Measurements from ENCODE around the gene MTNR1A. TPM values are rescaled to one million over a fixed set of nuclear protein-coding genes. Genes with fewer than 3 reads are reported as not detected.

The MTNR1A gene
- total and polyA plus RNA-seq, 2 of the 4 experiments (the other 2 are of a cell fraction), result not detected

DNA sequence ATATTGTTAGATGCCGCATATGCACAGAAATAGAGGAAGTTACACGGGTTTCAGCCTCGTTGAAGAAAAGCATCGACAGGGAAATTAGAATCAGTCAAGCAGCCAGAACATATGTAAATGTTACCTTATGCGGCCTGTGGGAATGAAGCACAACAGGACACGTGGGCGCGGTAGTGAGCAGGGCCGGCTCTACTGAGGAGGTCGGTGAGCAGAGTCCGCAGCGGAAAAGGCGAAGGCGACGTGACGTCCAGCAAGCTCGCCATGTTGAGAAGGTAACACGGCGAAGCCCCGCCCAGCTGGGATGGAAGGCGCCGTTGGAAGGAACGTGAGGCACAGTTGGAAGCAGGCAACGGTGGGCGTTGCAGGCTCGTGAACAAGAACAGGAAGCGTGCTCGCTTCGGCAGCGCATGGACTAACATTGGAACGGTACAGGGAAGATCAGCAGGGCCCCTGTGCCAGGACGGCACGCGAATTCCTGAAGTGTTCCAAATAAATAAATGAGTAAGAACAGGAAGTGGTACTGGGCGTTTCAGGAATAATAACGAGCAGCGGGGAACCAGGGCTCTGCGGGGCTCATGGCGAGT lies 54.6 kb downstream of the MTNR1A start:
- WGBS, 2 experiments (ENCODE audit: extremely low coverage in 2 of 2, insufficient read length in 1 of 2), result 73% methylated on average over 34 of the region's 39 CpGs; no CpG with 5 or more reads in 1 of the 2 experiments
- no peak overlapping the region for H3K9ac ChIP-seq (ENCODE audit: low read depth, low read length)
- TF ChIP-seq RAD21 (IDR thresholded peaks at IDR 0.05; ENCODE audit: low read length), result no peak
- TF ChIP-seq SMC3 (IDR thresholded peaks at IDR 0.05; ENCODE audit: low read depth, low read length), result no peak
- TF ChIP-seq RFX5 (IDR thresholded peaks at IDR 0.05; ENCODE audit: low read depth, low read length), result no peak
- TF ChIP-seq MXI1 (IDR thresholded peaks at IDR 0.05; ENCODE audit: borderline replicate concordance, low read depth, low read length), result no peak
- TF ChIP-seq CEBPB (IDR thresholded peaks at IDR 0.05; ENCODE audit: low read depth, low read length), result no peak
- no peak for TF ChIP-seq RCOR1 (IDR thresholded peaks at IDR 0.05; ENCODE audit: insufficient replicate concordance, low read length)
- TF ChIP-seq FOS (IDR thresholded peaks at IDR 0.05; ENCODE audit: low read depth, low read length), result no peak
- TF ChIP-seq, protein P1, sequence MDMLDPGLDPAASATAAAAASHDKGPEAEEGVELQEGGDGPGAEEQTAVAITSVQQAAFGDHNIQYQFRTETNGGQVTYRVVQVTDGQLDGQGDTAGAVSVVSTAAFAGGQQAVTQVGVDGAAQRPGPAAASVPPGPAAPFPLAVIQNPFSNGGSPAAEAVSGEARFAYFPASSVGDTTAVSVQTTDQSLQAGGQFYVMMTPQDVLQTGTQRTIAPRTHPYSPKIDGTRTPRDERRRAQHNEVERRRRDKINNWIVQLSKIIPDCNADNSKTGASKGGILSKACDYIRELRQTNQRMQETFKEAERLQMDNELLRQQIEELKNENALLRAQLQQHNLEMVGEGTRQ (IDR thresholded peaks at IDR 0.05; ENCODE audit: low read depth, low read length), result no peak
- no peak for TF ChIP-seq CHD1 (IDR thresholded peaks at IDR 0.05; ENCODE audit: low read depth, low read length)
- no peak overlapping the region for H2BK20ac ChIP-seq (ENCODE audit: low read depth, low read length)
- H2AK9ac ChIP-seq (replicated peaks; ENCODE audit: low read depth, low read length, poor library complexity), result no peak overlapping the region
- H3K23ac ChIP-seq (ENCODE audit: low read depth, low read length), result no peak overlapping the region
- H3K56ac ChIP-seq (ENCODE audit: extremely low read depth, insufficient read depth, low read length), result no peak overlapping the region
- H2BK15ac ChIP-seq (ENCODE audit: low read depth, low read length), result no peak overlapping the region
- no peaks in the 10 kb centered on the region for H3K9me3 ChIP-seq (ENCODE audit: control insufficient read depth, insufficient read depth, low read length)
- CTCF ChIA-PET, result no interaction called here
- no peak overlapping the region for H2AK5ac ChIP-seq (ENCODE audit: low read depth, low read length)
- H3K18ac ChIP-seq (ENCODE audit: low read depth, low read length), result no peak overlapping the region
- H2AFZ ChIP-seq (replicated peaks; ENCODE audit: low read length, poor library complexity), result no peak overlapping the region
- ATAC-seq (ENCODE audit: low read depth), result no peak
- no peaks in the 10 kb centered on the region for H3K79me1 ChIP-seq (ENCODE audit: low read depth in 1 of 2, low read length in 2 of 2)
- intact Hi-C loops (cut with micrococcal nuclease), result no loop called here
- no peak overlapping the region for H3K4me2 ChIP-seq (ENCODE audit: low read depth, low read length)
- H4K5ac ChIP-seq (ENCODE audit: low read depth, low read length), result no peak overlapping the region
- H3K27ac ChIP-seq (ENCODE audit: insufficient read depth, low read length), result no peak overlapping the region
- no peak overlapping the region for H2BK120ac ChIP-seq (ENCODE audit: low read depth, low read length)
- DNase-seq, result peak; percentile 1
- H4K91ac ChIP-seq (ENCODE audit: insufficient read depth, low read depth, low read length), result no peak overlapping the region
- no peaks in the 10 kb centered on the region for H3K27me3 ChIP-seq (ENCODE audit: control insufficient read depth, insufficient read depth, low read length)
- no peaks in the 10 kb centered on the region for H3K4me1 ChIP-seq (ENCODE audit: control insufficient read depth, insufficient read depth, low read length)
- H3K14ac ChIP-seq (replicated peaks; ENCODE audit: low read depth, low read length), result no peak overlapping the region
- H3K4ac ChIP-seq (ENCODE audit: low read depth, low read length), result no peak overlapping the region
- dilution Hi-C loops (cut with HindIII; ENCODE audit: low sequenced_read_pairs, unreplicated experiment), result no loop called here
- no peak overlapping the region for H2BK5ac ChIP-seq (ENCODE audit: low read depth, low read length, poor library complexity, severe bottlenecking)
- no peak overlapping the region for H4K8ac ChIP-seq (ENCODE audit: low read depth in 2 of 2, low read length in 2 of 2)
- H3K4me3 ChIP-seq (ENCODE audit: insufficient read depth, low read depth, low read length), result no peak overlapping the region
- no TSS peak for BruUV-seq (replicated peaks)
- POLR2A ChIA-PET (ENCODE audit: unreplicated experiment), result no interaction called here
- in situ Hi-C loops (cut with MboI; ENCODE audit: low sequenced_read_pairs), result no loop called here
- no peaks in the 10 kb centered on the region for H3K9me1 ChIP-seq (ENCODE audit: insufficient read depth, low read length)
- no peaks in the 10 kb centered on the region for H4K20me1 ChIP-seq (ENCODE audit: insufficient read depth, low read length)
- H3K36me3 ChIP-seq (ENCODE audit: control insufficient read depth, insufficient read depth, low read length), result no peaks in the 10 kb centered on the region

Data from IMR-90 (cell line).